GM06990 (cell line): ENCODE results near the gene KRCC1.
"Not testable (repeated sequence)": the region's sequence is repeated elsewhere in the genome, so short reads cannot be mapped to it uniquely, and the experiment has no call there.

Source experiments
- DNase-seq: peaks from one replicate; pipeline ENCODE4 v3.0.0-alpha.2; 2011; ENCODE audit not compliant: insufficient read length; ENCODE audit errors: extremely low read depth
- H3K27me3 ChIP-seq: replicated peaks from 2 replicates; pipeline ENCODE4 v1.6.0; 2011; ENCODE audit warnings: low read length; ENCODE audit not compliant: control insufficient read depth, insufficient read depth
- H3K36me3 ChIP-seq: 2 replicates; pipeline ENCODE4 v1.5.1; 2011; ENCODE audit warnings: low read length; ENCODE audit not compliant: control insufficient read depth, insufficient read depth
- H3K4me3 ChIP-seq: replicated peaks from 2 replicates; pipeline ENCODE4 v1.5.1; 2011; ENCODE audit warnings: low read depth, mild to moderate bottlenecking, control low read depth, low read length
- CTCF ChIP-seq: IDR thresholded peaks from 2 replicates; pipeline ENCODE4 v1.5.1; 2011; ENCODE audit warnings: low read length, control low read depth, mild to moderate bottlenecking, inconsistent platforms; ENCODE audit not compliant: insufficient read depth, poor library complexity, severe bottlenecking

Gene KRCC1

GRCh38 chr2:88005776-88006175 is 49.8 kb downstream of the KRCC1 start:
- no peak for DNase-seq
- Histone ChIP-seq H3K27me3 (no peaks in the 10 kb centered on the region), H3K4me3 (no peak overlapping the region), H3K36me3 (no peaks in the 10 kb centered on the region)
- no peak for TF ChIP-seq CTCF

- no peak for DNase-seq
- H3K4me3 ChIP-seq = no peak overlapping the region
These were observed 52.4 kb downstream of the KRCC1 start for GRCh38 chr2:88003074-88003755.

GRCh38 chr2:88002359-88002707 is 53.2 kb downstream of the KRCC1 start:
- Histone ChIP-seq H3K27me3 (no peaks in the 10 kb centered on the region), H3K36me3 (no peaks in the 10 kb centered on the region), H3K4me3 (no peak overlapping the region)
- no peak for DNase-seq
- TF ChIP-seq CTCF = no peak

More at GRCh38 chr2:88003074-88003755, 52.4 kb downstream of the KRCC1 start:
- Histone ChIP-seq H3K27me3 (no peaks in the 10 kb centered on the region), H3K36me3 (no peaks in the 10 kb centered on the region)
- TF ChIP-seq CTCF = no peak

- not testable (repeated sequence) for DNase-seq, H3K4me3 ChIP-seq, H3K27me3 ChIP-seq, H3K36me3 ChIP-seq
These were observed 55.1 kb downstream of the KRCC1 start for GRCh38 chr2:88000474-88000873.

GRCh38 chr2:87996570-87996969 is 59.0 kb downstream of the KRCC1 start:
- no peak for DNase-seq

GRCh38 chr2:87995756-87996155 is 59.8 kb downstream of the KRCC1 start:
- Histone ChIP-seq H3K27me3 (no peaks in the 10 kb centered on the region), H3K4me3 (no peak overlapping the region), H3K36me3 (no peaks in the 10 kb centered on the region)
- TF ChIP-seq CTCF = no peak
- no peak for DNase-seq

More at GRCh38 chr2:87996570-87996969, 59.0 kb downstream of the KRCC1 start:
- Histone ChIP-seq H3K4me3 (no peak overlapping the region), H3K36me3 (no peaks in the 10 kb centered on the region), H3K27me3 (no peaks in the 10 kb centered on the region)
- no peak for TF ChIP-seq CTCF

- not testable (repeated sequence) for H3K36me3 ChIP-seq, H3K27me3 ChIP-seq, H3K4me3 ChIP-seq, DNase-seq
These were observed 61.2 kb downstream of the KRCC1 start for GRCh38 chr2:87994304-87994850.

- not testable (repeated sequence) for H3K27me3 ChIP-seq, H3K4me3 ChIP-seq, DNase-seq, H3K36me3 ChIP-seq
These were observed 63.0 kb downstream of the KRCC1 start for GRCh38 chr2:87992569-87992968.

GRCh38 chr2:87987473-87987872 is 68.1 kb downstream of the KRCC1 start:
- not testable (repeated sequence) for DNase-seq, H3K4me3 ChIP-seq, H3K36me3 ChIP-seq, H3K27me3 ChIP-seq
